HT-29 (cell line): ENCODE results near the gene GFRA1. TPM values are rescaled to one million over a fixed set of nuclear protein-coding genes. Genes with fewer than 3 reads are reported as not detected.
"Not testable (repeated sequence)": the region's sequence is repeated elsewhere in the genome, so short reads cannot be mapped to it uniquely, and the experiment has no call there.

Experiments used
- DNase-seq: peaks from one replicate; pipeline ENCODE4 v3.0.0-alpha.2; 2015; ENCODE audit warnings: low spot score
- total RNA-seq: library from RNA; depleted of rRNA; stranded (reverse); fragments of >200 nt; shearing (Covaris generic); gene quantifications from 2 replicates; pipeline ENCODE4 v1.2.3, GENCODE V29; 2014; rRNA removed

The GFRA1 gene
- total RNA-seq, 1 experiment from 2014 or later = not detected

- no peak for DNase-seq
These were observed 233.4 kb downstream of the GFRA1 start for GRCh38 chr10:116039612-116040011.

GRCh38 chr10:116038259-116038658 lies 234.7 kb downstream of the GFRA1 start:
- no peak for DNase-seq

GRCh38 chr10:116035406-116035805 lies 237.6 kb downstream of the GFRA1 start:
- DNase-seq = not testable (repeated sequence)

GRCh38 chr10:116030576-116030975 lies 242.4 kb downstream of the GFRA1 start:
- DNase-seq = no peak

GRCh38 chr10:116029826-116030225 lies 243.2 kb downstream of the GFRA1 start:
- DNase-seq = no peak

GRCh38 chr10:116027355-116027754 lies 245.7 kb downstream of the GFRA1 start:
- DNase-seq = no peak

GRCh38 chr10:116026725-116027124 lies 246.3 kb downstream of the GFRA1 start:
- no peak for DNase-seq

GRCh38 chr10:116026315-116026714 lies 246.7 kb downstream of the GFRA1 start:
- no peak for DNase-seq

GRCh38 chr10:116024271-116024878 lies 248.6 kb downstream of the GFRA1 start:
- no peak for DNase-seq

- no peak for DNase-seq
These were observed 255.6 kb downstream of the GFRA1 start for GRCh38 chr10:116017405-116017804.

- DNase-seq = no peak
These were observed 257.2 kb downstream of the GFRA1 start for GRCh38 chr10:116015583-116016333.

- DNase-seq = no peak
These were observed 258.0 kb downstream of the GFRA1 start for GRCh38 chr10:116014871-116015582.

- DNase-seq = no peak
These were observed 258.7 kb downstream of the GFRA1 start for GRCh38 chr10:116014326-116014725.

- no peak for DNase-seq
These were observed 261.1 kb downstream of the GFRA1 start for GRCh38 chr10:116011929-116012328.

GRCh38 chr10:116007256-116007891 lies 265.6 kb downstream of the GFRA1 start:
- no peak for DNase-seq

Other genes starting within 250 kb of the GFRA1 start
- not detected in 2 replicates for gene CCDC172, start 51.2 kb upstream of the GFRA1 start, total RNA-seq
- not detected in 2 replicates for gene PNLIPRP3, start 154.6 kb upstream of the GFRA1 start, total RNA-seq